DMS53 (cell line): ENCODE measurements around the gene ANO5.

Experiments used
- DNase-seq: peaks from one replicate; lab custom pipeline; 2025; lab: John Stamatoyannopoulos, UW

The ANO5 gene, protein sequence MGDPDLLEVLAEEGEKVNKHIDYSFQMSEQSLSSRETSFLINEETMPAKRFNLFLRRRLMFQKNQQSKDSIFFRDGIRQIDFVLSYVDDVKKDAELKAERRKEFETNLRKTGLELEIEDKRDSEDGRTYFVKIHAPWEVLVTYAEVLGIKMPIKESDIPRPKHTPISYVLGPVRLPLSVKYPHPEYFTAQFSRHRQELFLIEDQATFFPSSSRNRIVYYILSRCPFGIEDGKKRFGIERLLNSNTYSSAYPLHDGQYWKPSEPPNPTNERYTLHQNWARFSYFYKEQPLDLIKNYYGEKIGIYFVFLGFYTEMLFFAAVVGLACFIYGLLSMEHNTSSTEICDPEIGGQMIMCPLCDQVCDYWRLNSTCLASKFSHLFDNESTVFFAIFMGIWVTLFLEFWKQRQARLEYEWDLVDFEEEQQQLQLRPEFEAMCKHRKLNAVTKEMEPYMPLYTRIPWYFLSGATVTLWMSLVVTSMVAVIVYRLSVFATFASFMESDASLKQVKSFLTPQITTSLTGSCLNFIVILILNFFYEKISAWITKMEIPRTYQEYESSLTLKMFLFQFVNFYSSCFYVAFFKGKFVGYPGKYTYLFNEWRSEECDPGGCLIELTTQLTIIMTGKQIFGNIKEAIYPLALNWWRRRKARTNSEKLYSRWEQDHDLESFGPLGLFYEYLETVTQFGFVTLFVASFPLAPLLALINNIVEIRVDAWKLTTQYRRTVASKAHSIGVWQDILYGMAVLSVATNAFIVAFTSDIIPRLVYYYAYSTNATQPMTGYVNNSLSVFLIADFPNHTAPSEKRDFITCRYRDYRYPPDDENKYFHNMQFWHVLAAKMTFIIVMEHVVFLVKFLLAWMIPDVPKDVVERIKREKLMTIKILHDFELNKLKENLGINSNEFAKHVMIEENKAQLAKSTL

DNA sequence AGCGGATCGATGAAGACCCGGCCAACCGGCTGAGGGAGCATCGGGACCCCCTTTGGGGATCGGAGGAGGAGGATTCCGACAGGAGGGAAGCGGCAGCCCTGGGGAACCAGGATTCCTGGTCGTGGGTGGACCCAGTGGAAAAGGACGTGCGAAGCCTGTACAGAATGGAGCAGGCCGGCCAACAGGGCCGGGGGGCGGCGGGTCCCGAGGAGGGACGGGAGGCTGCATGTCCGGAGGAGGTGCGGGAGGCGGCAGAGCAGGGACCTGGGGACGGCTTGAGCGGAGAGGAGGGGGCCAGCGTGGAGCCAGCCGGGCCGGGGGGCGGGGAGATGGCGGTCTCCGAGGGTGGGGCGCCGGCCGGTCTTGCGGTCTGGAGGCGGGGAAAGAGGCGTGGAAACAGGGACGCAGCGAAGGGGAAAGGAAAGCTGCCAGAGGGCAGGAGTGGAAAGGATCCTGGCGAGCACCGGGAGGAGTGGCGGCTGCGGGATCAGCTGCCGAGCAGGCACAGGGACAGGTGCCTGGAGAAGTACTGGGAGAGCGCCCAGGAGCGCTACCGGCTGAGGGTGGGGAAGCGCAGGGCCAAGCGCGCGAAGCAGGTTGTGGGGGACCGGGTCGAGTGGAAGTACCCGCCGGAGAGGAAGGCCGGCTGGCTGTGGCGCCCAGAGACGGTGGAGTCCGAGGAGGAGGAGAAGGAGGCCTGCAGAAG lies at the start of gene ANO5:
Gene ANO5 (plus strand): TSS at position 444 of the 706 bp plus-strand sequence. CDS start 408 bp downstream, outside the sequence.
- DNase-seq = peak; percentile 90

DNA sequence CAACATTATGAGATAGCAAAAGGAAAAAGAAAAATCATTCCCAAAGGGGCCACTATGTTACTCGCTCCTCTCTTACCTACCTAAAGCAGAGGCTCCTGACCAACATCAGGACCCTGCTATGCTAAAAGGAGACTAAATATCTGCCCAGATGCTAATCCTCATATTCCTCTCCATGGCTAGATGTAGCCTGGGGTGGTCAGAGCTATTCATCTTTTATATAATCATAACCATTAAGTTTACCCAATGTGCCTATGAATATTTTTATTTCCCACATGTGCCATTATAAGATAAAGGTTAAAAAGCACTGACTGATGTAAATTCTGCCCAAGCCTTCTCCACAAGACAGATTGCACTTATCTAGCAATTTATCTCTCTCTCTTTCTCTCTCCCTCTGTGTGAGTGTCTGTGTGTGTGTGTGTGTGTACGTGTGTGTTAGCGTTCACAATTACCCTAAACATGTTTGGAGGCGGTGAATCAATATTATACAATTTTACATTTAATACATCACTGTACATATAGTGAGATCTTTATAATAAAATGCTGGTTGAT lies 41.2 kb upstream of the ANO5 start:
- no peak for DNase-seq

DNA sequence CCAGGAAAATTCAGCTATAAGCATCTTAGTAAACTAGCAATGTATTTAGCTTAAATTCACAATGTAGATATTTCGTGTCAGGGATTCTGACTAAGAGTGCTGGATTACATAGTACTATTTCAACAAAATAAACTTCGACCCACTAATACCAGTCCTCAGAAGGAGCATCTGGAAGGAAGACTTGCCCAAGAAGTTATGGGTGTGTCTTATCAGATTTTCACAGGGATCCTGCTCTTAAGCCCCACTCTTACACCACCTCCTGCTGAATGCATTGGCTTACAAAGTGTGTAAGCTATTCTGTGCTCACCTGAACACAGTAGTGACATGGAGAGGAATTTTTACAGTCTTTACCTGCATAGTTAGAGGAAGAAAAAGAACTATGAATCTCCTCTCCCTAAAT lies 35.4 kb upstream of the ANO5 start:
- no peak for DNase-seq

DNA sequence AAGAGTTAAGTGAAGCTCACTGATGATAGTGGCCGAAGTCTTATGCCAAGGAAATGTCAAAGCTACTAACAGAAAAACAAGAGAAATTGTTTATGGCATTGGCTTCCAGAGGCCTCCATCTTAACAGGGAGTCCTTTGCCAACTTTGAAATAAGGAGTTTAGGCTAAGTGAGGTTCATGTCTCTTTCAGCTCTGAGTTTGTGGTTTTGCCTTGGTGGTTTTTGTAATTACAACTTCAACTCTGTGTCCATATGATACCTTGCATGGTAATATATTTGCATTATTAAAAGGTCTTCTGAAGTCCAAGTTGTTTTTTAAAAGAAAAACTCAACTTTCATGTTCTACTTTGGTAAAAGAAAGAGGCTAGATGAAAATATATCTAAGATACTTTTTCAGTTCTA lies 31.4 kb upstream of the ANO5 start:
- no peak for DNase-seq

DNA sequence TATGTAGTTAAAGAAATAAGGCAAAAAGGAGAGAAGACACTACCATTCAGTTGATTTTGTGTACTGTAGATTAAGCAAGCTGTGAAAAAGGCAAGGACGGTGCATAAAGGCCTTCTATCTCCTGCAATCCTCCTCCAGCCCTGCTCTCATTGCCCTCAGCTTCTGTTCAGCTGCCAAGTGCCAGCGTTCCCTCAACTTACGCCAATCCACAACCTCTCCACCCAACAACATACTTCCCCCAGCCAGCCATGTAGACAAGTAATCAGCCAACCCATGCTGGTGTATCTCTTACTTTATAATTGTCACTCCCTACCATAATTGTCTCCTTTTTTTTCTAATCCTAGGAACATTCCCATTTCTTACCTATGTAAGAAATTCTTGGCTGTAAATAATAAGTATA lies 30.1 kb upstream of the ANO5 start:
- no peak for DNase-seq

DNA sequence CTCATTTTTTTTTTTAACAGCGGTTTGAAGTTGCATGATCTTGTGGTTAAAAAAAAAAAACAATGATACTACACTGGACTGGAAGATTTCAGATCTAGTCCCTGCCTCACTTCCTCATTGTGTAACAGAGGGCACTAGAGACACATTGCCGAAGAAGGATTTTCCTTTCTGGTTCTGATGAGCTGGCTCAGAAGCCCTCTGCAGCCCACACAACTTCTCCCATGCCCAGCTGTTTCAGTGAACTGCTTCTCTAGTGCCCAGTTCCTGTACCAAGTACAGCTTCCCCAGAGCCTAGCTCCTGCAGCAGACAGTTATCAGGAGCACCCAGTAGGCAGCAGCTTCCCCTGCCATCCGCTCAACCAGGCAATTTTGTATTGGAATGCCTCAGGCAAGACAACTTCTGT lies 29.5 kb upstream of the ANO5 start:
- DNase-seq = no peak

DNA sequence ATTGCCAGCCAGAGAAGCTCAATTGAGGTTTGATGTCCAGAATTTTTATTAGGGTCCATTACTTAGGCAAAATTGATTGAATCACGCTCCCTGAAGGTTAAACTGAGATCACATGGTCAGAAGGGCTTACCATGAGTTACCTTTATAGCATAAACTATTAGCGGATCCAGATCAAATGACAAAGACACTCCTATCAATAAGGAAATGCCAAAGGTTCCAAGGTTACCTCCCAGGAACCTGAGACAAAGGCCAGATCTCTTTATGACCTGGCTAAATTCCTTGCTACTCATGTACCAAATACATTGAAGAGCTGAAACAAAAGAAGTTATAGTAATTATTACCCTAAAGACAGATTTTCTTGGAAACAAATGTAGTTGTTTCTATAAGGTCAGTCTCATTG lies 27.8 kb upstream of the ANO5 start:
- DNase-seq = no peak

DNA sequence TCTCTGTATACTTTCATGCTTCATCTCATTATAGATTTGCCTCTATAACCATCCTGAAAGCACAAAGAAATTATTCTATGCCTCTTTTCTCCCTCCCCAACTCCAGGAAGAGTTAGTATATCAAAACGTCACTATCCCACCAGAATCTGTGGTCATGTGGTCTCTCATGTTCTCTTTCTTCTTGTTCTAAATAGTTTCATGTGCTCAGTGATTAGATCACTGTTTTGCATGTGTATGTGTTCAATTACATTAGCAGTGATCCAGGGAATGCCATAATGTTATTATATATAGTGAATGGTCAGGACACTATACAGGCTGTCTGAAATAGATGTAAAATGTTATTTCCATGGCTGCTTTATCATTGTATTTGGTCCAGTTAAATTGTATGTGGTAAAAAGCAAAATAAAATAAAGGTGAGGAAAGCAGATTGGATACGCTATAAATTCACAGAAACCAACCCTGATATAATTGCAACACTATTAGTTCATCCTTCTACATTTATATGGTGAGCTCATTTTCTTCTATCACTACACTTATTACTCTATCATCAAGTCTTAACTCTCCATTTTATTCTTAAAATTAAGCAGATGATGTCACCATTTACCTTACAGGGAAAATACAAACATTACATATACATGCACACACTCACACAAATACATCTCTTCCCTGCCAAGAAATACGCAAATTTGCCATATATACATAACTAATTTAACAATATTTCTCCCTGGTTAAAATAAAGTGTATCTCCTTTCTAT lies 26.9 kb upstream of the ANO5 start:
- no peak for DNase-seq

DNA sequence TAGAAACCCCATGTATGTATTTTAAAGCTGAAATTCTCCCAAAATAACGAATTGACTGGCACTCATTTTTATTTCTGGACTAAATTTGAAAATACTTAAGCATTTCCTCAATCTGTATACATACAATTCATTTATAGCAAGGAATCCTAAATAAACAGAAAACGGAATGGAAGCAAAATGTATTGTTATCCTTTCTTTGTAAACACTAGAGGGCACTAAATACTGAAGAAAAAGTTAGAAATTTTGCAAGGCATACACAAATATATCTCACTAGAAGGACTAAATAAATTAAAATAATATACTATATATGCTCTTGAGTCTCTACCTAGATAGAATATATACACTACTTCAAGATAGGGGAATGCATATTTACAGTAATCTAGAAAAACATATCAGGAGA lies 23.1 kb upstream of the ANO5 start:
- peak; percentile 60 for DNase-seq

DNA sequence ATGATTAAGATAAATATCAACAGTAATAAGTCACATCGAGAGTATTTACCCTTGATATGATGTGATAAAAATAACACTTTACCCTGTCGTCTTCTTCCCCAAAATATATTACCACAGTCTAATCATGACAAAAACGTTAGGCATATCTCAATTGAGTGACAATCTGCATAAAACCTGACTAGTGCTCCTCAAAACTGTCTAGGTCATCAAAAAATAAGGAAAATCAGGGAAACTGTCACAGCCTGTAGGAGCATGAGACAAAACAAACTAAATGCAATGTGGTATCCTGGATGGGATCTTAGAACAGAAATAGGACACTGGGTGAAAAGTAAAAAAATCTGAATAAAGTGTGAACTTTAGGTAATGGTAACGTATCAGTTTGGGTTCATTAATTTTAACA lies 19.4 kb upstream of the ANO5 start:
- DNase-seq = no peak

DNA sequence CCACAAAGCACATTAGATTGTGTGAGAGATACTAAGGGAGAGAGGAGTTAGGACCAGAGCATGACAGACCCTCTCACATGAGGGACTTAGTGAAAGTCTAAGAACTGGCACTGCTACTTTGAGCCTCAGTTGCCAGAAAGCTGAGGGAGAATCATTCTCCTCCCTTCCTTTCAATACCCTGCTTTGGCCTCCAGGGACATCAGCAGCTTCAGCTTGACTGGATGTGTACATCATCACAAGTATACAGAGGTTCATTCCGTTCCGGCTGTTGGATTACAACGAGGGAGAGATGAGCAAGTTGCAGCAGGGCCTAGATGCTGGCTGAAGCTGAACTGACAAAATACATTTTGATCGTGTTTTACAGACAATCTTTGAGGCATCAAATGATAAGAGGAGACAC lies 15.7 kb upstream of the ANO5 start:
- peak; percentile 49 for DNase-seq

DNA sequence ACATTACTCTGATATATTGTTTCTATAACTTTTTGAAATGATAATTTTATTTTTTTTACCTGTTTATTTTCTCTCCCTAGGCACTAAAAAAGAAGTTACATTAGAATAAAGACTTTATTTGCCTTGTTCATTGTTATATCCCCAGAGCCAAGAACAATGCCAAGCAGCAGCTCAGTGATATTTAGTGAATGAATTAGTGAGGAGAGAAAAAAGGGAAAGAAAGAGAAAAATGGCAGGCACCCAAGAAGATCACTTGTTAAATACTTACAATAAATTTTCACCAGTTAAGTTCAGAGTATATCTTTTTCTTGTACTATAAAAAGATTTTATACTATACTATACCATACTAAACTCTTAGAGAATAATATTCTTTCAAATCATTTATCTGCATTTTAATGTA lies 13.3 kb upstream of the ANO5 start:
- no peak for DNase-seq

DNA sequence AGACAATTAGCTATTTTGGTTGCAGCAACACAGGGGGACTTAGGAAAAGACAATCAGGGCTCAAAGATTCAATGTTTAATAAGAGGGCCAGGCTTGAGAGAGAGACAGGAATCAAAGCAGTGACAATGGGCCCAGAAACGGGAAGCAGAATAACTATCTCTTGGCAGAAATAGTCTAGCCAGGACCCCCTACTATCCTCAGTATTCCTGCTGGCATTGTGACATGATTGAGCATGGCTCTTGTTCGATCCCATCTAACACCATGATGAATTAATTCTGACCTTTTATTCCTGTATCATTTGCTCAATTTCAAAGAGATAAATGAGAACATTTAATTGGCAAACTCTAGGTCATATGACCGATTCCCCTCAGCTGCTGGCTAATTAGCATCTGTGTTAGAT lies 12.8 kb upstream of the ANO5 start:
- DNase-seq = no peak

DNA sequence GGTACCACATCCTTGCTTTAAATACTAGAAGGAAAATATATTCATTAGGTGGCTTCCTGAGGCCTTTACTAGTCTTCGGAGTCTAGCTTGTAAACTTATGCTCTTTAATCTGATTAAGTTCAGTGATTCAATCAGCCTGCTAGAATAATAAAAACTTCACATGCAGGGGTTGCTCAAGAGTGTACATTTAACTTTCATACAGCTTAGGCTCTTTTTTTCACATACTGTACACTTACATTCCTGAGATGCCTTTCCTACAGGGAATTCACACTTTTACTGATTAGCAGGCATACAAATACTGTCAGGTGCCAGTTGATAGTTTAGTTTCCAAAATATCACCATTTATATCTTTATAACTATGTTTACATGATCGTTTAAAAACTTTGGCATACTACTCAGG lies 3.2 kb upstream of the ANO5 start:
- DNase-seq = no peak

DNA sequence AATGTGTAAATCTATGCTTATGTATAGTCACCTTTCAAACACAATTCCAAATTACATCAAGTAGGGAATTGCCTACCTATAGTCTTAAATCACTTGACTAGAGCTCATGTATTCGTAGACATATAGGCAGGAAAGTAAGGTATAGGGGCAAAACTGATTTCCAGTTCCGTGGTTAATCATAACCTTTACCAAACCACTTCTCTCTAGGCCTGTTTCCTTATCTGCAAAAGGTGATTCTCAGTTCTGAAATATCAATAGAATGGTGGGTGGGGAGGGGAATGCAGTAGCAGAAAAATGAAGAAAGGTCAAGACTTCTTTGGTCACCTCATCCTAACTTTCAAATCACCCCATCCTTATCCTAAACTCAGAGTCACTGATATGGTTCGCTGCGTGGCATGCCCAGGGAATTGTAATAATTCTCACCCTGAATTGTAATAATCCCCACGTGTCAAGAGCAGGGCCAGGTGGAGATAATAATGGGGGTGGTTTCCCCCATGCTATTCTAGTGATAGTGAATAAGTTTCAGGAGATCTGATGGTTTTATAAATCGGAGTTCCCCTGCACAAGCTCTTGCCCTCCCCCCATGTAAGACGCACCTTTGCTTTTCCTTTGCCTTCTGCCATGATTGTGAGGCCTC lies 1.9 kb upstream of the ANO5 start:
- DNase-seq = no peak

DNA sequence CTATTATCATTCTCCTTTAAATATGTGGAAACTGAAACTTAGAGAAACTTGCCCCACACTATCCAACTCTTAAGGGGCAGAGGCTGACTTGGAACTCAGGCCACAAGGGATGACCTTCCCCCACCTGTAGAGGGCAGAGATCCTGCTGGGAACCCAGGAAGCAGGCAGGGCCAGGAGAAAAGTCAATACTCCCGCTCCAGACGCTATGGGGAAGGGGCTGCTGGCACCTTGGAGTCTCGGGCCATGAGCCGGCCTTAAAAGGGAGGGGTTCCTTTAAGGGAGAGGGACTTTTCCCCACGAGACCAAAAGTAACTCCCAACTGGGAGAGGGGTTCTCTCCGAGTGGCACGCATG lies 620 bp upstream of the ANO5 start:
- DNase-seq = peak; percentile 66

DNA sequence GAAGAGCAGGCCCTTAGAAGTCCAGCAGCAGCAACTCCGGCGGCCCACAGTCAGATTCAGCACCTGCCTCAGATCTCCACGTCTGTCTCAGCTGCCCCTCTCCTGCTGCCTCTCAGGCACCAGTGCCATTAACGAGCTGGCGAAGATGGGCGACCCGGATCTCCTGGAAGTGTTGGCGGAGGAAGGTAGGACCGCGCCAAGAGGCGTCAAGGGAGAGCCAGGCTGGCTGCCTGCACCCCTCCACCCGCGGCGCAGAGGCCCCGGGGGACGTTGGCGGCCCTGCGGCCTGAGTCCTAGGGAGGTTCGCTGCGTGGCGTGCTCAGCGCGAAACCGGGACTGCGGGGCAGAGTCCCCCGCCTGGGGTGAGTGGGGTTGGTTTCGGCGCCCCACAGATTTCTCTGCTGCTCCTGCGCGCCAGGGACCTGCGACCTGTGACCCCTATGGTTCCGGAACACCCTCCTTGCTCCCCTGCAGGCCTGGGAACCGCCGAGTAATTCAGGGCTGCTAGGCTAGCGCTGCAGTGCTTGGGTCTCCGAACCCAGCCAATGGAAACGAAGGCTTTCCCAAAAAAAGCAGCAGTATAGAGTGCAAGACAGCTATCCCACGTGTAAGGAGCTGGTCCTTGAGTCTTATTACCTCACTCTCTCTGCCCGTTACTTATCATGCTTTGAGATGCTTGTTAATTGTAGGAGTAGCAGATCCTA lies 615 bp downstream of the ANO5 start:
- DNase-seq = peak; percentile 77

DNA sequence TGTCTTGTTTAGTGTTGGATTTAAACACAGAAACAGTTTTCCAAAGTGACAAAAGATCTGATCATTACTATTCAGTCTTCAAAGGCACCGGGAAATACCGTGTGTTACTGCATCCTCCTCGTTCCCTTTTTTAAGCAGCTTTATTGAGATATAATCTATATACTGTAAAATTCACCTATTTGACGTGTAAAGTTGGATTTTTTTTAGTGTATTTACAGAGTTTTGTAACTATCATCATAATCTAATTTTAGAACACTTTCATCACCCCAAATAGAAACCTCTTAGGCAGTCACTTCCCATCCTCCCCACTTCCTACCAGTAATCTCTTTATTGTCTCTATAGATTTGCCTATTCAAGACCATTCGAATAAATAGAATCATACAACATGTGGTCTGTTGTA lies 1.4 kb downstream of the ANO5 start:
- peak; percentile 20 for DNase-seq

DNA sequence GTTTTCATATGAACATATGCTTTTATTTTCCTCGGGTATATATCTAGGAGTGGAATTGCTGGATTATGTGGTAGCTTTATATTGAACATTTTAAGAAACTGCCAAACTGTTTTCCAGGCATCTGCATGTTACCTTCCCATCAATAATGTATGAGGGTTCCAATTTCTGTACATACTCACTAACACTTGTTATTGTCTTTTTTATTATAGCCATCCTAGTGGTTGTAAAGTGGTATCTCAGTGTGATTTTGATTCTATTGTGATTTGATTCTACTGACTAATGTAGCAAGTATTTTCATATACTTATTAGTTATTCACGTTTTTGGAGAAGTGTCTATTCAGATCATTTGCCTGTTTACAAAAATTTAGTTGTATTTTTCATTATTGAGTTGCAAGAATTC lies 2.0 kb downstream of the ANO5 start:
- no peak for DNase-seq
